ENCODE measurements around the gene GPATCH2. TPM values are rescaled to one million over a fixed set of nuclear protein-coding genes. Genes with fewer than 3 reads are reported as not detected.

GPATCH2 gene
- polyA plus RNA-seq, 1 of the 3 experiments (the other 2 are of a cell fraction) = 4.2 TPM

- Histone ChIP-seq H3K27ac (ENCODE audit: low read depth in 2 of 2, low read length in 1 of 2) (no peak overlapping the region), H3K9ac (no peak overlapping the region), H3K4me3 (ENCODE audit: low read depth in 2 of 2, low read length in 1 of 2) (no peak overlapping the region), H3K9me2 (no peaks in the 10 kb centered on the region), H3K36me3 (replicated peaks in 1 of 2; ENCODE audit: control insufficient read depth in 1 of 2, insufficient read depth in 2 of 2, low read length in 1 of 2) (peaks cover 4 to 5% of the 10 kb centered on the region in 2 experiments), H3F3A (replicated peaks; ENCODE audit: insufficient read depth) (no peaks in the 10 kb centered on the region), H3K79me2 (ENCODE audit: insufficient read depth) (no peaks in the 10 kb centered on the region), H3K4me2 (no peak overlapping the region), H2AFZ (ENCODE audit: low read depth) (no peak overlapping the region), H3K9me3 (no peaks in the 10 kb centered on the region), H4K20me1 (ENCODE audit: insufficient read depth) (no peaks in the 10 kb centered on the region), H3K4me1 (ENCODE audit: control insufficient read depth in 1 of 2, insufficient read depth in 2 of 2, low read depth in 1 of 2, low read length in 1 of 2) (no peaks in the 10 kb centered on the region; a peak in 1 of 4 replicates), H3K27me3 (ENCODE audit: insufficient read depth) (no peaks in the 10 kb centered on the region)
- ChIA-PET CTCF (no interaction called here), POLR2A (no interaction called here)
- no peak for DNase-seq
- WGBS (ENCODE audit: low lambda C conversion rate) = 94% methylated on average over 1 of the region's 1 CpG
- TF ChIP-seq RCOR1 (IDR thresholded peaks at IDR 0.05; ENCODE audit: low read length) (no peak), MXI1 (IDR thresholded peaks at IDR 0.05; ENCODE audit: low read depth, low read length) (no peak), FOSL2 (IDR thresholded peaks at IDR 0.05; ENCODE audit: borderline replicate concordance, low read depth) (no peak), TAF1 (IDR thresholded peaks at IDR 0.05; ENCODE audit: borderline replicate concordance, low read depth, low read length) (no peak), ELF1 (IDR thresholded peaks at IDR 0.05) (no peak), ZBTB33 (IDR thresholded peaks at IDR 0.05; ENCODE audit: borderline replicate concordance, low read depth) (no peak), NFIC (IDR thresholded peaks at IDR 0.05; ENCODE audit: borderline replicate concordance) (no peak), SIN3A (IDR thresholded peaks at IDR 0.05; ENCODE audit: borderline replicate concordance, low read depth, low read length) (no peak), EP300 (IDR thresholded peaks at IDR 0.05; ENCODE audit: borderline replicate concordance in 1 of 2, low read depth in 1 of 2, low read length in 1 of 2) (no peak)
- TF ChIP-seq, protein P1, sequence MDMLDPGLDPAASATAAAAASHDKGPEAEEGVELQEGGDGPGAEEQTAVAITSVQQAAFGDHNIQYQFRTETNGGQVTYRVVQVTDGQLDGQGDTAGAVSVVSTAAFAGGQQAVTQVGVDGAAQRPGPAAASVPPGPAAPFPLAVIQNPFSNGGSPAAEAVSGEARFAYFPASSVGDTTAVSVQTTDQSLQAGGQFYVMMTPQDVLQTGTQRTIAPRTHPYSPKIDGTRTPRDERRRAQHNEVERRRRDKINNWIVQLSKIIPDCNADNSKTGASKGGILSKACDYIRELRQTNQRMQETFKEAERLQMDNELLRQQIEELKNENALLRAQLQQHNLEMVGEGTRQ (IDR thresholded peaks at IDR 0.05; ENCODE audit: borderline replicate concordance, low read depth, low read length) = no peak
- TF ChIP-seq, protein P2, sequence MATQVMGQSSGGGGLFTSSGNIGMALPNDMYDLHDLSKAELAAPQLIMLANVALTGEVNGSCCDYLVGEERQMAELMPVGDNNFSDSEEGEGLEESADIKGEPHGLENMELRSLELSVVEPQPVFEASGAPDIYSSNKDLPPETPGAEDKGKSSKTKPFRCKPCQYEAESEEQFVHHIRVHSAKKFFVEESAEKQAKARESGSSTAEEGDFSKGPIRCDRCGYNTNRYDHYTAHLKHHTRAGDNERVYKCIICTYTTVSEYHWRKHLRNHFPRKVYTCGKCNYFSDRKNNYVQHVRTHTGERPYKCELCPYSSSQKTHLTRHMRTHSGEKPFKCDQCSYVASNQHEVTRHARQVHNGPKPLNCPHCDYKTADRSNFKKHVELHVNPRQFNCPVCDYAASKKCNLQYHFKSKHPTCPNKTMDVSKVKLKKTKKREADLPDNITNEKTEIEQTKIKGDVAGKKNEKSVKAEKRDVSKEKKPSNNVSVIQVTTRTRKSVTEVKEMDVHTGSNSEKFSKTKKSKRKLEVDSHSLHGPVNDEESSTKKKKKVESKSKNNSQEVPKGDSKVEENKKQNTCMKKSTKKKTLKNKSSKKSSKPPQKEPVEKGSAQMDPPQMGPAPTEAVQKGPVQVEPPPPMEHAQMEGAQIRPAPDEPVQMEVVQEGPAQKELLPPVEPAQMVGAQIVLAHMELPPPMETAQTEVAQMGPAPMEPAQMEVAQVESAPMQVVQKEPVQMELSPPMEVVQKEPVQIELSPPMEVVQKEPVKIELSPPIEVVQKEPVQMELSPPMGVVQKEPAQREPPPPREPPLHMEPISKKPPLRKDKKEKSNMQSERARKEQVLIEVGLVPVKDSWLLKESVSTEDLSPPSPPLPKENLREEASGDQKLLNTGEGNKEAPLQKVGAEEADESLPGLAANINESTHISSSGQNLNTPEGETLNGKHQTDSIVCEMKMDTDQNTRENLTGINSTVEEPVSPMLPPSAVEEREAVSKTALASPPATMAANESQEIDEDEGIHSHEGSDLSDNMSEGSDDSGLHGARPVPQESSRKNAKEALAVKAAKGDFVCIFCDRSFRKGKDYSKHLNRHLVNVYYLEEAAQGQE (IDR thresholded peaks at IDR 0.05; ENCODE audit: low read depth, low read length) = no peak
Measured at GRCh38 chr1:217552339-217552951, 78.4 kb downstream of the GPATCH2 start.
